Right ventricle myocardium superior (tissue), 1 donor: ENCODE results near the gene FABP7. TPM values are rescaled to one million over a fixed set of nuclear protein-coding genes. Genes with fewer than 3 reads are reported as not detected.
A peak's percentile ranks its signal among the peaks of the same experiment; 100 is the strongest.

Source experiments
- ATAC-seq: fragments of 200-7000 bp; cut with Tn5 transposase; one replicate; pipeline ENCODE4 v1.9.1; 2020; ENCODE audit warnings: mild to moderate bottlenecking; ENCODE audit not compliant: poor library complexity
- DNase-seq: peaks from one replicate; pipeline ENCODE4 v3.0.0-alpha.2; 2020
- intact Hi-C: fragments of 100-400 bp; cut with DNase I; formaldehyde crosslinking; loops from one replicate; pipeline ENCODE4 v1.11.2; 2022
- total RNA-seq: library from RNA; stranded (reverse); fragmentation: NEBNext Ultra II Directional; extraction: Animal tissue kit (Norgen Biotek cat#: 25700); gene quantifications from one replicate; pipeline ENCODE4 v1.2.1, GENCODE V29; 2021
- donor health status: DM: no; HTN: yes; CAD: no; lungs with severe emphysema.

FABP7 gene
- total RNA-seq, 1 donor from 2014 or later: not detected

GRCh38 chr6:122790028-122790422 is 10.5 kb downstream of the FABP7 start:
- DNase-seq (no peak), ATAC-seq (peak; percentile 47)
- intact Hi-C loops: no loop called here

- peak; percentile 33 for ATAC-seq
- intact Hi-C loops: no loop called here
- no peak for DNase-seq
Observed at GRCh38 chr6:122790423-122791309, 11.2 kb downstream of the FABP7 start.

DNA sequence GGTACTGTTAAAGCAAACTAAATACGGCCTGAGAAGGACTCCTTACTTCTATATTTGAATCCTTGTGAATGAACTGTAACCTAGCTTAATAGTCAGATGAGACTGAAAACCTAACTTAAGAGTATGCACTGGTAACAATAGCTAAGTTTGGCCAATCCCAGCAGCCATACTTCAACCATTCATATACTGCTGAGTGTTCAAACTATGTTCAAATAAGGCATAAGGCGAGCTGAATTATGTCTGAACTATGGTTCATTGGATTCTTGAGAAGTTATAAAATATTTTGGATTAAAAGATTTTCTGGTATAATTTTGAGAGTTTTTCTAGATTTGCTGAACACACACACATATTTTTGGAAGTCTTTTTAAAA is 11.8 kb downstream of the FABP7 start:
- no peak for DNase-seq
- no peak for ATAC-seq
- intact Hi-C loops: no loop called here

GRCh38 chr6:122792766-122793165 is 13.2 kb downstream of the FABP7 start:
- intact Hi-C loops: no loop called here
- no peak for DNase-seq
- no peak for ATAC-seq

DNA sequence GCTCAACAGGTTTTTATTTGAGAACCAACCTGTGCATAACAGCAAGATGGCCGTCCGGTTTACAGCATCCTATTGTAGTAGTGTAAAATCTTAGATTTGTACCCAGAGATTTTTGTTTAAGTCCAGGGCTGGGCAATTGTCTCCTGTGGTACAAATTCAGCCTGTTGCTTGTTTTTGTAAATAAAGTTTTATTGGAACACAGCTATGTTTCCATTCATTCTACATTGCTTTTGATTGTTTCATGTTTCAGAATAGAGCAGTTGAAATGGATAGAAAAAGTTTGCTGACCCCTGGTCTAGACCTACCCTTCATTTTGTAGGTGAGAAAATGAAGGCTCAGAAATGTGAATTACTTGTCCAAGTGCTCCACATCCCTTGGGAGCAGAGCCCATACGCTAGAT is 18.0 kb downstream of the FABP7 start:
- ATAC-seq (no peak), DNase-seq (no peak)
- intact Hi-C loops: no loop called here

GRCh38 chr6:122798099-122798641 is 18.7 kb downstream of the FABP7 start:
- ATAC-seq (peak; percentile 79), DNase-seq (no peak)
- intact Hi-C loops: no loop called here

- DNase-seq: no peak
- intact Hi-C loops: no loop called here
- no peak for ATAC-seq
Observed at GRCh38 chr6:122799140-122799745, 19.7 kb downstream of the FABP7 start.

- DNase-seq (no peak), ATAC-seq (no peak)
- intact Hi-C loops: no loop called here
Observed at GRCh38 chr6:122799916-122800686, 20.6 kb downstream of the FABP7 start.

- DNase-seq (no peak), ATAC-seq (no peak)
- intact Hi-C loops: no loop called here
Observed at GRCh38 chr6:122800906-122801305, 21.4 kb downstream of the FABP7 start.

DNA sequence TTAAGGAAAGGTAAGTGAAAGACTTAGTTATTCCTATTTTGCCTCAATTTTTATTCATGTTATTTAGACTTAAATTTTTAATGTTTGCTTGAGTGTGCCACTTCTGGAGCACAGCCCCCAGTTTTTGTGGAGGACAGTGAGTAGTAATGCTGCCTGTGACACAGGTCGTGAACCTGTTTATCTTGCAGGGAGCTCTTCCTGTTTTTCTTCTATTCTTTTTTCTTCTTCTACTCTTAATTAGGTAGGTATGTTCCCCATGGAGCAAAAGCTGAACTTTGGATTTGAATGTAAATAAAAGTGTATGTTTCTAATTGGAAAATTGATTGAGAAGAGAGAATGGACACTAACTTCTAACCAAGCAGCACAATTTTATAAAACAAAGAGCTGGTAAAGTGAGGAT is 21.9 kb downstream of the FABP7 start:
- intact Hi-C loops: no loop called here
- no peak for ATAC-seq

GRCh38 chr6:122803171-122803661 is 23.7 kb downstream of the FABP7 start:
- DNase-seq (no peak), ATAC-seq (no peak)
- intact Hi-C loops: no loop called here

More for the DNA sequence above, 21.9 kb downstream of the FABP7 start:
- no peak for DNase-seq

GRCh38 chr6:122804962-122805485 is 25.5 kb downstream of the FABP7 start:
- ATAC-seq (peak; percentile 64), DNase-seq (no peak)
- intact Hi-C loops: no loop called here

GRCh38 chr6:122806291-122806690 is 26.8 kb downstream of the FABP7 start:
- no peak for DNase-seq
- intact Hi-C loops: no loop called here

GRCh38 chr6:122808121-122808885 is 28.8 kb downstream of the FABP7 start:
- ATAC-seq (no peak), DNase-seq (no peak)
- intact Hi-C loops: no loop called here

More at GRCh38 chr6:122806291-122806690, 26.8 kb downstream of the FABP7 start:
- peak; percentile 46 for ATAC-seq

- intact Hi-C loops: no loop called here
- no peak for ATAC-seq
- DNase-seq: no peak
Observed at GRCh38 chr6:122809001-122809400, 29.5 kb downstream of the FABP7 start.

DNA sequence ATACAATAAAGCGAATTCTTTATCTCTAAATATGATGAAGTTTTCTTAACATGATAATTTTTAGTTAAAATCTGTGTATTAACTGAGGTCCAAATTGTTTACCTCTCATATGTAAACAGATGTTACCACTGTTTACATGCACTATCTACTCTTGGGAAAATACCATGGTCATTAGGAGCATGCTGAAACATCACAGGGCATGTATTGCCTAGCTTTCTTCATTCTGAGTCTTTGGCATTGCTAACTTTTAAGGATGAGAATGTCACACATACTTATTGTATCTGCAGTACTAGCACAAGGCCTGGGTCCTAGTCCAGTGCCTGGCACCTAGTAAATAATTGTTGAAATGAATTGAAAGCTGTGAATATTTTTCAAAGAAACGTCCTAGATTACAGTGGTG is 30.2 kb downstream of the FABP7 start:
- intact Hi-C loops: no loop called here
- no peak for ATAC-seq
- DNase-seq: no peak

GRCh38 chr6:122810189-122810588 is 30.7 kb downstream of the FABP7 start:
- ATAC-seq (no peak), DNase-seq (no peak)
- intact Hi-C loops: no loop called here

DNA sequence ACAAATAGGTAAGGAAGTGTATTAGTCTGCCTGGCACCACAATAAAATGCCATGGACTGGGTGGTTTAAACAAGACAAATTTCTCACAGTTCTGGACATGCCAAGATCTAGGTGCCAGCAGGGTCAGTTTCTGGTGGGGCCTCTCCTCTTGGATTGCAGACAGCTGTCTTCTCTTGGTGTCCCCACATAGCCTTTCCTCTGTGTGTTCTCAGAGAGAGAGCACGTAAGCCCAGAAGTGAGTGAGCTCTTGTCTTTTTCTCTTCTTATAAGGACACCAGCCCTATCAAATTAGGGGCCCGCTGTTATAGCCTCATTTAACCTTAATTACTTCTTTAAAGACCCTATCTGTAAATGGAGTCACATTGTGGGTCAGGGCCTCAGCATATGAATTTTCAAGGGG is 37.8 kb downstream of the FABP7 start:
- DNase-seq (no peak), ATAC-seq (no peak)
- intact Hi-C loops: no loop called here
